Psoas muscle (tissue), 8 donors: ENCODE results near the gene FNBP1. TPM values are rescaled to one million over a fixed set of nuclear protein-coding genes. Genes with fewer than 3 reads are reported as not detected.

Experiments used
- ATAC-seq, 4 donors: fragments of 200-7000 bp; cut with Tn5 transposase; one replicate each; pipeline ENCODE4 v1.9.1; 2020; ENCODE audit warnings: moderate library complexity in 3 of 4, mild to moderate bottlenecking in 2 of 4
- DNase-seq, 2 donors: peaks; one replicate each; pipeline ENCODE4 v3.0.0-alpha.2; 2020
- H3K27ac ChIP-seq: fragments of 200-600 bp; one replicate; pipeline ENCODE4 v1.8.0; 2022
- H3K27me3 ChIP-seq, 3 donors: fragments of 200-600 bp in 1 of 3; one replicate each; pipeline versions ENCODE4 v1.6.1 to v1.8.0; 2013 to 2022; ENCODE audit warnings: low read length in 2 of 3, mild to moderate bottlenecking in 2 of 3, moderate library complexity in 1 of 3; ENCODE audit not compliant: insufficient read depth in 3 of 3
- H3K36me3 ChIP-seq, 2 donors: fragments of 200-600 bp in 1 of 2; one replicate each; pipeline versions ENCODE4 v1.6.1 to v1.8.0; 2013 to 2022; ENCODE audit warnings: low read depth in 1 of 2, mild to moderate bottlenecking in 1 of 2, moderate library complexity in 1 of 2; ENCODE audit not compliant: insufficient read depth in 1 of 2
- H3K4me1 ChIP-seq: fragments of 200-600 bp; one replicate; pipeline ENCODE4 v1.8.0; 2022
- H3K4me3 ChIP-seq: fragments of 200-600 bp; one replicate; pipeline ENCODE4 v1.8.0; 2022; ENCODE audit warnings: mild to moderate bottlenecking
- H3K9me3 ChIP-seq: fragments of 200-600 bp; one replicate; pipeline ENCODE4 v1.8.0; 2022
- CTCF ChIP-seq: fragments of 200-600 bp; IDR thresholded peaks from one replicate; pipeline ENCODE4 v1.8.0; 2022; ENCODE audit warnings: antibody characterized with exemption
- WGBS, 3 donors: extraction: QIAGEN DNeasy Blood & Tissue Kit; methylation state at CpG; one replicate each; pipeline versions ENCODE4 v1.1.6 to v1.1.7; 2013; 5-methylcytosine and 5-hydroxymethylcytosine counted together
- intact Hi-C, 2 donors: fragments of 100-400 bp; cut with DNase I; formaldehyde crosslinking; loops; one replicate each; pipeline versions ENCODE4 v1.11.0 to v1.14.2; 2022
- polyA plus RNA-seq, 3 donors: library from polyadenylated mRNA; stranded (reverse); fragments of 200-250 nt; gene quantifications; one replicate each; pipeline ENCODE4 v1.2.3, GENCODE V29; 2013
- total RNA-seq, 4 donors: library from RNA; stranded (reverse); fragmentation: NEBNext Ultra II Directional in 2 of 4; extraction: Animal tissue kit (Norgen Biotek cat#: 25700) in 2 of 4; gene quantifications; one replicate each; pipeline versions ENCODE4 v1.2.1 to v1.2.4, GENCODE V29; 2021 to 2023
- donor health status: healthy with polysubstance abuse.
- donor health status: DM: no; HTN: no; CAD: no; lungs with moderate emphysema.
- donor health status: Bipolar disorder and iron deficiency.
- donor health status: healthy.
- donor health status: DM: yes; HTN: yes; CAD: no.
- donor health status: DM: no; HTN: no; CAD: no.
- donor health status: DM: no; HTN: no; CAD: no.
- donor health status: DM: yes; HTN: yes; CAD: no.

The FNBP1 gene
- total and polyA plus RNA-seq, 7 donors = 4.6 to 30.5 (median 27.2) TPM

GRCh38 chr9:129841071-129841470, 201.9 kb downstream of the FNBP1 start:
- H3K4me1 ChIP-seq = peaks cover 10% of the 10 kb centered on the region
- H3K27ac ChIP-seq = no peak overlapping the region
- no peak overlapping the region for H3K4me3 ChIP-seq
- H3K36me3 ChIP-seq = peaks cover 0 to 19% of the 10 kb centered on the region in 2 donors
- no peak for TF ChIP-seq CTCF
- WGBS, 3 donors = 74 to 84% (median 77%) methylated on average over 4 of the region's 4 CpGs
- no peak for DNase-seq
- no peaks in the 10 kb centered on the region for H3K9me3 ChIP-seq
- no peak for ATAC-seq
- intact Hi-C loops = no loop called here
- no peaks in the 10 kb centered on the region for H3K27me3 ChIP-seq

GRCh38 chr9:129840034-129840433, 203.0 kb downstream of the FNBP1 start:
- TF ChIP-seq CTCF = no peak
- 88 to 90% (median 88%) methylated on average over 8 of the region's 8 CpGs for WGBS, 3 donors
- ATAC-seq (no peak), DNase-seq (no peak)
- H3K36me3 ChIP-seq = peaks cover 0 to 19% of the 10 kb centered on the region in 2 donors
- H3K4me1 ChIP-seq = peaks cover 12% of the 10 kb centered on the region
- H3K27me3 ChIP-seq = no peaks in the 10 kb centered on the region
- H3K4me3 ChIP-seq = no peak overlapping the region
- no peaks in the 10 kb centered on the region for H3K9me3 ChIP-seq
- no peak overlapping the region for H3K27ac ChIP-seq
- intact Hi-C loops = no loop called here

- TF ChIP-seq CTCF = no peak
- no peaks in the 10 kb centered on the region for H3K27me3 ChIP-seq
- intact Hi-C loops = no loop called here
- no peak overlapping the region for H3K4me3 ChIP-seq
- DNase-seq (no peak), ATAC-seq (no peak)
- no peak overlapping the region for H3K27ac ChIP-seq
- 76 to 83% (median 79%) methylated on average over 10 of the region's 10 CpGs for WGBS, 3 donors
- H3K9me3 ChIP-seq = no peaks in the 10 kb centered on the region
- peaks cover 12% of the 10 kb centered on the region for H3K4me1 ChIP-seq
- H3K36me3 ChIP-seq = peaks cover 0 to 19% of the 10 kb centered on the region in 2 donors
Measured at GRCh38 chr9:129839324-129840023, 203.5 kb downstream of the FNBP1 start.

- H3K4me3 ChIP-seq = no peak overlapping the region
- intact Hi-C loops = no loop called here
- no peak for TF ChIP-seq CTCF
- ATAC-seq (no peak), DNase-seq (no peak)
- peaks cover 18% of the 10 kb centered on the region for H3K4me1 ChIP-seq
- H3K27me3 ChIP-seq = no peaks in the 10 kb centered on the region
- WGBS, 3 donors = 86 to 93% (median 87%) methylated on average over 12 of the region's 12 CpGs
- no peaks in the 10 kb centered on the region for H3K9me3 ChIP-seq
- H3K36me3 ChIP-seq = peaks cover 0 to 21% of the 10 kb centered on the region in 2 donors
- no peak overlapping the region for H3K27ac ChIP-seq
Measured at GRCh38 chr9:129838707-129839259, 204.2 kb downstream of the FNBP1 start.

Other genes with a start within 250 kb of the FNBP1 start
- 10 to 100 TPM; 13.5 to 15.9 (median 14.3) TPM for gene TOR1B, start 240.0 kb downstream of the FNBP1 start, total RNA-seq
- 10 to 100 TPM; 13.0 to 30.1 (median 15.9) TPM for gene TOR1B, start 240.0 kb downstream of the FNBP1 start, polyA plus RNA-seq
- gene TOR1A, start 219.1 kb downstream of the FNBP1 start, total RNA-seq = 10 to 100 TPM; 10.4 to 18.5 (median 12.9) TPM
- 10 to 100 TPM; 17.9 to 25.4 (median 24.0) TPM for gene TOR1A, start 219.1 kb downstream of the FNBP1 start, polyA plus RNA-seq
- gene C9orf78, start 207.9 kb downstream of the FNBP1 start, total RNA-seq = 10 to 100 TPM; 37.1 to 53.2 (median 44.5) TPM
- 100 to 1,000 TPM in 1 of 3 donors, 10 to 100 TPM in 2; 73.0 to 157 (median 98.0) TPM for gene C9orf78, start 207.9 kb downstream of the FNBP1 start, polyA plus RNA-seq
- gene USP20, start 207.7 kb downstream of the FNBP1 start, total RNA-seq = 10 to 100 TPM; 12.6 to 18.4 (median 16.5) TPM
- gene USP20, start 207.7 kb downstream of the FNBP1 start, polyA plus RNA-seq = 10 to 100 TPM in 2 of 3 donors, 1 to 10 TPM in 1; 9.5 to 16.2 (median 11.1) TPM
- 10 to 100 TPM; 18.2 to 25.9 (median 22.8) TPM for gene GPR107, start 10.7 kb upstream of the FNBP1 start, total RNA-seq
- gene GPR107, start 10.7 kb upstream of the FNBP1 start, polyA plus RNA-seq = 10 to 100 TPM in 2 of 3 donors, 1 to 10 TPM in 1; 8.9 to 28.1 (median 14.9) TPM
- 1 to 10 TPM; 2.9 to 7.5 (median 3.8) TPM for gene NCS1, start 129.2 kb upstream of the FNBP1 start, total RNA-seq
- 1 to 10 TPM; 3.6 to 5.0 (median 3.8) TPM for gene NCS1, start 129.2 kb upstream of the FNBP1 start, polyA plus RNA-seq
- 10 to 100 TPM in 1 of 4 donors, 1 to 10 TPM in 3; 3.6 to 13.2 (median 7.2) TPM for gene HMCN2, start 222.6 kb upstream of the FNBP1 start, total RNA-seq
- 1 to 10 TPM; 5.0 to 8.0 (median 6.3) TPM for gene HMCN2, start 222.6 kb upstream of the FNBP1 start, polyA plus RNA-seq